ENCODE results near the gene WDR59.

GRCh38 chr16:74901606-74902005 lies 83.3 kb downstream of the WDR59 start:
- TF ChIP-seq CTCF (optimal IDR thresholded peaks at IDR 0.05 in 1 of 3, IDR thresholded peaks at IDR 0.05 in 1 of 3, conservative IDR thresholded peaks at IDR 0.05 in 1 of 3; ENCODE audit: extremely low read depth in 1 of 3, insufficient read depth in 2 of 3, low read length in 3 of 3) (no peak), EZH2 (IDR thresholded peaks at IDR 0.05; ENCODE audit: low read length) (no peak)

Data from keratinocyte (primary cell).